K562 (cell line): ENCODE results near the gene LIAS. TPM values are rescaled to one million over a fixed set of nuclear protein-coding genes. Genes with fewer than 3 reads are reported as not detected.

ENCODE experiments used
- CBX3 ChIP-seq, 2 experiments: IDR thresholded peaks; 1 replicate in 1 of 2; 2 replicates in 1 of 2; pipeline ENCODE4 v1.6.1; 2012; ENCODE audit warnings: inconsistent platforms in 2 of 2, low read length in 2 of 2, borderline replicate concordance in 1 of 2, control low read depth in 1 of 2
- EWSR1 ChIP-seq: fragments of 450-650 bp; IDR thresholded peaks from 2 replicates; pipeline ENCODE4 v1.6.1; 2018; ENCODE audit warnings: borderline replicate concordance, mild to moderate bottlenecking, low read depth, moderate library complexity; ENCODE audit not compliant: partially characterized antibody
- HMG20B ChIP-seq: fragments of 250-450 bp; sonication (Bioruptor Pico); IDR thresholded peaks from 2 replicates; pipeline ENCODE4 v1.5.0; 2021; ENCODE audit warnings: mild to moderate bottlenecking
- KLF10 ChIP-seq: fragments of 250-450 bp; sonication (Bioruptor Pico); IDR thresholded peaks from 2 replicates; pipeline ENCODE4 v1.6.1; 2021; ENCODE audit warnings: matching md5 sums
- PRDM10 ChIP-seq: fragments of 450-650 bp; IDR thresholded peaks from 2 replicates; pipeline ENCODE4 v1.6.1; 2018; ENCODE audit not compliant: partially characterized antibody
- REST ChIP-seq, 2 experiments: fragments of 450-650 bp; formaldehyde crosslinking in 1 of 2; IDR thresholded peaks; 2 replicates each; pipeline versions ENCODE4 v1.4.0 to v1.6.1; 2014 to 2020; ENCODE audit warnings: mild to moderate bottlenecking in 2 of 2, borderline replicate concordance in 1 of 2, low read depth in 1 of 2
- RNF2 ChIP-seq: sonication (generic); IDR thresholded peaks from 2 replicates; pipeline ENCODE4 v1.6.1; 2016
- SMARCC2 ChIP-seq: fragments of 450-650 bp; IDR thresholded peaks from 2 replicates; pipeline ENCODE4 v1.6.1; 2017; ENCODE audit warnings: antibody characterized with exemption, moderate library complexity, mild to moderate bottlenecking, low read depth
- ZNF140 ChIP-seq: fragments of 250-450 bp; sonication (Bioruptor Pico); IDR thresholded peaks from 2 replicates; pipeline ENCODE4 v1.8.0; 2021; ENCODE audit warnings: moderate library complexity, mild to moderate bottlenecking, inconsistent platforms
- ZNF764 ChIP-seq: fragments of 250-450 bp; sonication (Bioruptor Pico); IDR thresholded peaks from 2 replicates; pipeline ENCODE4 v1.4.0; 2020; ENCODE audit warnings: low read depth, mild to moderate bottlenecking, moderate library complexity
- polyA plus RNA-seq, 8 experiments: library from polyadenylated mRNA; depleted of rRNA in 4 of 8; stranded (reverse) in 5 of 8; unstranded in 3 of 8; fragments of >200 nt; fragmentation: Nextera tagmentation in 2 of 8; fragmentation: Illumina TruSeq in 1 of 8; extraction: Ambion mirVana in 2 of 8; extraction: Trizol in 1 of 8; gene quantifications; 2 replicates each; pipeline versions ENCODE4 v1.2.1 to v1.2.3, GENCODE V29; 2011 to 2014; ENCODE audit warnings: inconsistent platforms in 1 of 8, missing spikeins in 1 of 8
- total RNA-seq, 7 experiments: library from RNA; depleted of rRNA in 6 of 7; stranded (reverse); fragments of >200 nt in 6 of 7; fragmentation: Illumina TruSeq in 2 of 7; extraction: Trizol in 2 of 7; gene quantifications; 2 replicates each; pipeline versions ENCODE4 v1.2.1 to v1.2.3, GENCODE V29; 2011 to 2021; ENCODE audit warnings: low replicate concordance in 1 of 7
- TF ChIP-seq, protein P1 (sequence below), 2 experiments: fragments of 450-650 bp in 1 of 2; sonication (generic) in 1 of 2; formaldehyde crosslinking; conservative IDR thresholded peaks; 2 replicates each; pipeline versions ENCODE4 v1.4.0 to v1.8.1; 2020 to 2022; ENCODE audit warnings: mild to moderate bottlenecking in 1 of 2, missing genetic modification reagents in 1 of 2

LIAS gene
- total and polyA plus RNA-seq, 9 of the 15 experiments (the other 6 are each of a cell fraction or from before 2014, with no cell fraction given): 21.9 to 57.1 (median 42.1) TPM

DNA sequence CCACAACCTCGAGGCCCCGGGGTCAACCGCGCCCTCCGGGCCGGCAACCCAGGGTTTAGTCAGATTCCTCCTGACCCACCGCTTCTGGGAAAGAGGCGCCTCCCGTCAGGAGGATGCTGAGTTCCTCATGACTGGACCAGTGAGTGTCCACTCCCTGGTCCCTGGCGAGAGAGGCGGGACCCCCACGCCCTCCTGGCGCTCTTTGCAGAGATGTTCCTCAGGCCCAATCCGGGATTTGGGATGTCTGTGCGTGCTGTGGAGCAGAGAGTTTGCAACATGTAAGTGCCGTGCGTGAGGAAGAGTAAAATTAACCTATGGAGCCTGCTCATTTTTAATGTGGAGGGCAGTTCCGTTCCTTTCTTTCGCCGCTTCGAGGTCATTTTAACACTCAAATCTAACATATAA is 69.2 kb downstream of the LIAS start (continued):
- no peak for TF ChIP-seq REST (IDR thresholded peaks at IDR 0.05; ENCODE audit: borderline replicate concordance)
- TF ChIP-seq REST (CRISPR knock-in tag; IDR thresholded peaks at IDR 0.05; ENCODE audit: low read depth): no peak; the same call in 1 of the 2 replicates
- TF ChIP-seq HMG20B (CRISPR knock-in tag): no peak
- TF ChIP-seq, protein P1, sequence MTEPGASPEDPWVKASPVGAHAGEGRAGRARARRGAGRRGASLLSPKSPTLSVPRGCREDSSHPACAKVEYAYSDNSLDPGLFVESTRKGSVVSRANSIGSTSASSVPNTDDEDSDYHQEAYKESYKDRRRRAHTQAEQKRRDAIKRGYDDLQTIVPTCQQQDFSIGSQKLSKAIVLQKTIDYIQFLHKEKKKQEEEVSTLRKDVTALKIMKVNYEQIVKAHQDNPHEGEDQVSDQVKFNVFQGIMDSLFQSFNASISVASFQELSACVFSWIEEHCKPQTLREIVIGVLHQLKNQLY (CRISPR knock-in tag; conservative IDR thresholded peaks at IDR 0.05): no peak
- TF ChIP-seq CBX3 (IDR thresholded peaks at IDR 0.05; ENCODE audit: borderline replicate concordance in 1 of 2, low read length in 2 of 2): no peak
- TF ChIP-seq KLF10 (CRISPR knock-in tag): no peak
- TF ChIP-seq RNF2: no peak
- TF ChIP-seq ZNF140 (CRISPR knock-in tag): no peak
- TF ChIP-seq SMARCC2: no peak
- no peak for TF ChIP-seq PRDM10
- no peak for TF ChIP-seq ZNF764 (CRISPR knock-in tag)
- TF ChIP-seq EWSR1: no peak
